ENCODE results near the gene SPEM2.

Gene SPEM2

DNA sequence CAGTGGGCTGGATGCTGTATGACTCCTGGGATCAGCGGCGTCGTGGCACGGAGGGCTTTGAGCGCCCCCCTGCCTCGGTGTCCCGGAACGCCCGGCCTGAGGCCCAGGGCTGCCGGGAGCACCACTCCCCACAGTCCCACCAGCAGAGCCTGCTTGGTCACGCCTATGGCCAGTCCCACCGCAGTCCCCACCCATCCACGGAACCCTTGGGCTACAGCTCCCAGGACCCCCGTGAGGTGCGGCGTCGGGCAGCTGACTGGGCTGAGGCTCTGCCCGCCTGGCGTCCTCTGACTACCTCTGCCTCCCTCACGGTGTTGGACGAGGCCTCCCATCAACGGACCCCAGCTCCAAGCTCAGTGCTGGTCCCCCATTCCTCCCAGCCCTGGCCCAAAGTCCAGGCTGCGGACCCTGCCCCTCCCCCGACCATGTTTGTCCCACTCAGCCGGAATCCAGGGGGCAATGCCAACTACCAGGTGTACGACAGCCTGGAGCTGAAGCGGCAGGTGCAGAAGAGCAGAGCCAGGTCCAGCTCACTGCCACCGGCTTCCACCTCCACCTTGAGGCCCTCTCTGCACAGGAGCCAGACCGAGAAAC, 1.6 kb downstream of the SPEM2 start:
- no peaks in the 10 kb centered on the region for H3K4me1 Mint-ChIP-seq (ENCODE audit: low read depth)
- H3K27me3 Mint-ChIP-seq = no peaks in the 10 kb centered on the region
- H3K27ac Mint-ChIP-seq = no peak overlapping the region
- no peaks in the 10 kb centered on the region for H3K36me3 Mint-ChIP-seq (ENCODE audit: low read depth)
- H3K9me3 Mint-ChIP-seq = no peaks in the 10 kb centered on the region
- no peak overlapping the region for H3K4me3 Mint-ChIP-seq

DNA sequence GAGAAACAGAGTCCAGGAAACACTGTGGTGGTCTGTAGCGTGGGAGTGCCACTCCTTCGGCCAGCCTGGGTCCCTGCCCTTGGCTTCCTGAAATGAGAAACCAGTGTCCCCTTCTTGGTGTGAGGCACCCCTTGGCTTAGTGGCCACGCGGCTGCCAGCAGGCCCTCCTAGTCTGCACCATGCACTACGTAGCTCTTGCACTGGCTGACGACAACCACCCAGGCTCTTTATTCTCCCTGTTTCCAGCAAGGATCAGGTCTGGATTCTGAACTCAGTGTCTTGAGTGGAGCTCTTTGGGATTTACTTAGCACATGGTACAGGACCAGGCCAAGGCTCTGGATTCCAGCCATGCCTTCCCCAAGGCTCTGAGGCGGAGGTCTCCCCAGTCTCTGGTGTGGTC, 2.1 kb downstream of the SPEM2 start:
- Mint-ChIP-seq H3K36me3 (ENCODE audit: low read depth) (no peaks in the 10 kb centered on the region), H3K4me3 (no peak overlapping the region), H3K27me3 (no peaks in the 10 kb centered on the region), H3K27ac (no peak overlapping the region), H3K9me3 (no peaks in the 10 kb centered on the region), H3K4me1 (ENCODE audit: low read depth) (no peaks in the 10 kb centered on the region)

DNA sequence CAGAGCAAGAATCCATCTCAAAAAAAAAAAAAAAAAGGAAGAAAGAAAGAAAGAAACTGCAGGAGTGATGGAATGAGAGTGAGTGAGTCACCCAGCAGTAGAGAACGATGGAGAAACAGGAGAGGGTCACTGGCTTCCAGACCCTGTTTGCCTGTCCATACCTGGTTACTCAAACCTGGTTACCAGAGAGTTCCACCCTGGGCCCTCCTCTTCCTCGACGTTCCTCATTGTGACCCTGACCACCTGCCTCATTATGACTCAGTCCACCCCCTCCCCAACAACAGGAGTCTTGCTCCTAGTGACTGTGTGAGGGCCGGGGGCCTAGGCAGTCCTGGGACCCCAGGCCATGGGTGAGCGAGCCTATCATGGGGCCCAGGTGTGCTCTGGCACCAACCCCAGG, 3.1 kb downstream of the SPEM2 start, which contains the start of gene SPEM3:
SPEM3 (plus strand) TSS at position 301 of the 400 bp plus-strand sequence; CDS start at position 347, 46 bp downstream.
- Mint-ChIP-seq H3K27me3 (no peaks in the 10 kb centered on the region), H3K36me3 (ENCODE audit: low read depth) (no peaks in the 10 kb centered on the region), H3K9me3 (no peaks in the 10 kb centered on the region), H3K4me3 (no peak within 1 kb of the TSS), H3K27ac (no peak within 1 kb of the TSS), H3K4me1 (ENCODE audit: low read depth) (no peaks in the 10 kb centered on the region)

DNA sequence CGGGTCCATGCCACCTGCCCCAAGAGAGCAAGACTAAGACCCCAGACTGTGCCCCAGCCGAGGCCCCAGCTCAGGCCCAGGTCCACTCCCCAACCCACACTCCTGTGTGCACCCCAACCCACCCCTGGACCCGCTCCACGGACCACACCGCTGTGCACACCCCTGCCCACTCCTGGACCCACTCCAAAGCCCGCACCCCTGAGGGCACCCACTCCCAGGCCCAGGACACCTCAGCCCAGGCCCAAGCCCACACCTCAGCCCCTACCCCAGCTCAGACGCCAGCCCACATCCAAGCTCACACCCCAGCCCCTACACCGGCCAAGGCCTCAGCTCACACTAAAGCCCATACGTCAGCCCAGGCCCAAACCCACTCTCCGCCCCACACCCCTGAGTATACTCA, 4.3 kb downstream of the SPEM2 start:
- H3K36me3 Mint-ChIP-seq (ENCODE audit: low read depth) = no peaks in the 10 kb centered on the region
- no peak overlapping the region for H3K27ac Mint-ChIP-seq
- H3K4me1 Mint-ChIP-seq (ENCODE audit: low read depth) = no peaks in the 10 kb centered on the region
- no peak overlapping the region for H3K4me3 Mint-ChIP-seq
- no peaks in the 10 kb centered on the region for H3K9me3 Mint-ChIP-seq
- H3K27me3 Mint-ChIP-seq = no peaks in the 10 kb centered on the region

DNA sequence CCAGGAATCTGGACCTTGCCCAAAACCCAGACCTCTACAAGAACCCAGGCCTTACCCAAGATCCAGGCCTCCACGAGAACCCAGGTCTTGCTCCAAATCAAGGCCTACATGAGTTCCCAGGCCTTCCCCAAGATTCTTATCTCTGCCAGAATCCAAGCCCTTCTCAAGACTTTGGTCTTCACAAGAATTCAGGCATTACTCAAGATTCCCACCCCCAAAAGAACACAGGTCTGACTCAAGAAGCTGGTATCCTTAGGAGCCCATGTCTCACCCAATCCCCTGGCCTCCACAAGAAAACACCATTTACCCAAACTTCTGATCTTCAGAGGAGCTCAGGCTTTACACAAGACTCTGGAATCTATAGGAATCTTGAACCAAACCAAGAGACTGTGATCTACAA, 5.8 kb downstream of the SPEM2 start:
- Mint-ChIP-seq H3K36me3 (ENCODE audit: low read depth) (no peaks in the 10 kb centered on the region), H3K27me3 (no peaks in the 10 kb centered on the region), H3K4me1 (ENCODE audit: low read depth) (peaks cover 11% of the 10 kb centered on the region), H3K4me3 (no peak overlapping the region), H3K9me3 (no peaks in the 10 kb centered on the region), H3K27ac (no peak overlapping the region)

GRCh38 chr17:7432296-7432695, 6.9 kb downstream of the SPEM2 start:
- H3K4me1 Mint-ChIP-seq (ENCODE audit: low read depth) = peaks cover 19% of the 10 kb centered on the region
- no peaks in the 10 kb centered on the region for H3K9me3 Mint-ChIP-seq
- H3K27me3 Mint-ChIP-seq = no peaks in the 10 kb centered on the region
- no peak overlapping the region for H3K27ac Mint-ChIP-seq
- H3K36me3 Mint-ChIP-seq (ENCODE audit: low read depth) = no peaks in the 10 kb centered on the region
- H3K4me3 Mint-ChIP-seq = no peak overlapping the region

- peak overlapping the region; percentile 92 for H3K4me3 Mint-ChIP-seq
- peak overlapping the region; percentile 95 for H3K27ac Mint-ChIP-seq
- H3K9me3 Mint-ChIP-seq = no peaks in the 10 kb centered on the region
- H3K4me1 Mint-ChIP-seq (ENCODE audit: low read depth) = peaks cover 49% of the 10 kb centered on the region
- peaks cover 17% of the 10 kb centered on the region for H3K27me3 Mint-ChIP-seq
- peaks cover 4% of the 10 kb centered on the region for H3K36me3 Mint-ChIP-seq (ENCODE audit: low read depth)
Measured at GRCh38 chr17:7435676-7436555, 10.5 kb downstream of the SPEM2 start.

GRCh38 chr17:7436556-7437368, 11.3 kb downstream of the SPEM2 start:
- Mint-ChIP-seq H3K4me1 (ENCODE audit: low read depth) (peaks cover 50% of the 10 kb centered on the region), H3K9me3 (no peaks in the 10 kb centered on the region), H3K36me3 (ENCODE audit: low read depth) (peaks cover 4% of the 10 kb centered on the region), H3K27ac (peak overlapping the region; percentile 95), H3K27me3 (peaks cover 23% of the 10 kb centered on the region), H3K4me3 (peak overlapping the region; percentile 92)

DNA sequence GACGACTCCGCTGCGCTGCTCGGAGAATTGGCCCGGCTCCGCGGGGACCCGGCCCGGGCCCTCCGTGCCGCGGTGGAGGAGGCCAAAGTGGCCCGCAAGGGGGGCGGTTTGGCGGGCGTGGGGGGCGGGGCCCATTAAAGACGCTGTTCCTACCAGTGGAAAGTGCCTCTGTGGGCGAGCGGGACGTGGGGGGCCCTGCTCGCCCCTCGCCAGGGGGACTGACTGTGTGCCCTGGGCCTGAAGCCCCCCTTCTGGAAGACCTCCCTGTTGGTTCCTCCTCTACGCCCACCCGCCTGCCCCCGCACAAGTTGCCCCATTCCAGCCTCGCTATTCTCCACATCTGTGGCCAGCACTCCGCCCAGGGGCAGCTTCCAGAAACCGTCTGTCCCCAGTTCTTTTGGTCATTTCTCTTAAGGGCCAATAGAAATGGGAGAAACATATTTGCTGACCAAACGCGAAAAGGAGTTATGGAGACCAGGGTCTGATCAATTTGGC, 12.0 kb downstream of the SPEM2 start:
- H3K27ac Mint-ChIP-seq = peak overlapping the region; percentile 37
- peaks cover 50% of the 10 kb centered on the region for H3K4me1 Mint-ChIP-seq (ENCODE audit: low read depth)

DNA sequence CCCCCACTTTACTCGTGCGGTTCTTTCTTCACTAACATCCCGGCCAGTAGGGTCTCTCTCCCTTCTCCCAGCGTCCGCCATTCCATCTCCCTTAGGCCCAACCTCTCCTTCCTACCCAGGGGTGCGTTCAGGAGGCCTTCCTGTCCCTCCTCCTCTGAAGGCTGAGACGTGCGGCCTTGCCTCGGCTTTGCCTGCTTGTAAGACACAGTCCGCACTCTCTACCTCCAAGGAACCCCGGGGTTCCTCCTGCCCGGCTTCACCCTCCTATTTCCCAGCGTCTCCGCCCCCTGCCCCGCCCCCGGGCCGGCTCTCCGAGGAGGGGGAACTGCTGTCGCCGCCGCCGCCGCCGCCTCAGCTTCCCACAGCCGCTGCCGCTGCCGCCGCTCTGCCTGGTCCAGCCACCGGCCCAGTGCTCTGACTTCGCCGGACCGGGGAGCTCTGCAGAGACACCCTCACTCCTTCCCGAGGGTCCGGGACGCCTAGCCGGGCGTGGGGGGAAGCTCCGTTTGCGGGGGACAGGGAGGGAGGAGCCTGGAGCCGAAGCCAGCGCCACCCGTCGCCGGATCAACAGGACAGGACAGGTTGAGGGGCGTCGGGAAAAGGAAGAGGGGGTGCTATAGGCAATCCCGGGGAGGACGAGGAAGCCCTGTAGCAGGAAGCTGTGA, 12.7 kb downstream of the SPEM2 start:
- peaks cover 4% of the 10 kb centered on the region for H3K36me3 Mint-ChIP-seq (ENCODE audit: low read depth)
- H3K27ac Mint-ChIP-seq = peak overlapping the region; percentile 37
- no peaks in the 10 kb centered on the region for H3K9me3 Mint-ChIP-seq
- H3K4me1 Mint-ChIP-seq (ENCODE audit: low read depth) = peaks cover 50% of the 10 kb centered on the region
- peak overlapping the region; percentile 81 for H3K4me3 Mint-ChIP-seq
- peaks cover 32% of the 10 kb centered on the region for H3K27me3 Mint-ChIP-seq

More for the DNA sequence above, 12.0 kb downstream of the SPEM2 start:
- peaks cover 4% of the 10 kb centered on the region for H3K36me3 Mint-ChIP-seq (ENCODE audit: low read depth)
- H3K27me3 Mint-ChIP-seq = peaks cover 30% of the 10 kb centered on the region
- peak overlapping the region; percentile 92 for H3K4me3 Mint-ChIP-seq
- no peaks in the 10 kb centered on the region for H3K9me3 Mint-ChIP-seq

DNA sequence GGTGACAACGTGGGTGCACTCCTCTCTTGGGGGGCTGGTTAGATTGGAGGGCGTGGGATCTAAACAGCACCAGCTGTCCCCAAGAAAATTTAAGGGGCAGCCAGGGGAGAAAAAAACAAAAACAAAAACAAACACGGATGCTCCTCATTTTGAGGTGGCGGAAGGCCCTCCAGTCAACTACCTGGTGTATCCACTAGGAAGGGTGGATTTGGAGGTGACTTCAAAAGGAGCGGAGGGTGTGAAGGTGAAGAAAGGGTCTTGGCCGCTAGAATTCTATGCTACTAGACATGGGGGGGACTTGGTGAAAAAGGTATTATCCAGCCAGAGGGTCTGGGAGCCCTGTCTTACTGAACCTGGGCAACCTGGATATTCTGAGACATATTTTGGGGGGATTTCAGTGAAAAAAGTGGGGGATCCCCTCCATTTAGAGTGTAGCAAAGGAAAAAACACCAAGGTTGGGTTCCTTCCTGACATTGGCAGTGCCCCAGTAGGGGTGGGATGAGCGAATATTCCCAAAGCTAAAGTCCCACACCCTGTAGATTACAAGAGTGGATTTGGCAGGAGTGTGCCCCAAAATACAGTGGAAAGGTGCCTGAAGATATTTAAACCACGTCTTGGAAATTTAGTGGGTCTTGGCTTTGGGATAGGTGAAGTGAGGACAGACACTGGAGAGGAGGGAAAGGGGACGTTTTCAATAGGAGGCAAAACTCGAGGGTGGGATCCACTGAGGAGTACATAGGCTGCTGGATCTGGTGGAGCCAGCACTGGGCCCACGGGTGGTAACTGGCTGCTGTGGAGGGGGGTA, 13.4 kb downstream of the SPEM2 start:
- Mint-ChIP-seq H3K4me1 (ENCODE audit: low read depth) (peaks cover 50% of the 10 kb centered on the region), H3K9me3 (no peaks in the 10 kb centered on the region), H3K36me3 (ENCODE audit: low read depth) (peaks cover 4% of the 10 kb centered on the region), H3K27ac (no peak overlapping the region), H3K4me3 (peak overlapping the region; percentile 81), H3K27me3 (peaks cover 36% of the 10 kb centered on the region)

- Mint-ChIP-seq H3K27me3 (peaks cover 44% of the 10 kb centered on the region), H3K4me3 (peak within 1 kb of the TSS; percentile 81)
Measured at GRCh38 chr17:7439462-7440112, 14.2 kb downstream of the SPEM2 start, which contains the start of gene FGF11. FGF11 (plus strand) TSS chr17:7439512; CDS start chr17:7439621, 109 bp downstream.

GRCh38 chr17:7440113-7440833, 14.9 kb downstream of the SPEM2 start:
- Mint-ChIP-seq H3K27me3 (peaks cover 49% of the 10 kb centered on the region), H3K9me3 (no peaks in the 10 kb centered on the region), H3K4me1 (ENCODE audit: low read depth) (peaks cover 55% of the 10 kb centered on the region), H3K4me3 (peak overlapping the region; percentile 81), H3K36me3 (ENCODE audit: low read depth) (peaks cover 4% of the 10 kb centered on the region), H3K27ac (peak overlapping the region; percentile 71)

More at GRCh38 chr17:7439462-7440112, 14.2 kb downstream of the SPEM2 start, which contains the start of gene FGF11:
- peaks cover 53% of the 10 kb centered on the region for H3K4me1 Mint-ChIP-seq (ENCODE audit: low read depth)
- H3K36me3 Mint-ChIP-seq (ENCODE audit: low read depth) = peaks cover 4% of the 10 kb centered on the region
- H3K9me3 Mint-ChIP-seq = no peaks in the 10 kb centered on the region
- peak within 1 kb of the TSS; percentile 71 for H3K27ac Mint-ChIP-seq

Data from stimulated activated naive CD8-positive, alpha-beta T cell treated with anti-CD3 and anti-CD28 coated beads, Interleukin-15, Interleukin-2, amounts not matched to agents 100 ng/mL and 50 ng/mL, for 24 hours (primary cell).